GM19328 (cell line): Measurements from ENCODE around the gene FSTL3.
A peak's percentile ranks its signal among the peaks of the same experiment; 100 is the strongest.
"Not testable (repeated sequence)": the region's sequence is repeated elsewhere in the genome, so short reads cannot be mapped to it uniquely, and the experiment has no call there.

Experiments
- ATAC-seq: cut with Tn5 transposase; IDR thresholded peaks from one replicate; pipeline ENCODE4 v1.9.1; 2021; ENCODE audit warnings: mild to moderate bottlenecking, moderate library complexity; ENCODE audit not compliant: unreplicated experiment

Gene FSTL3

DNA sequence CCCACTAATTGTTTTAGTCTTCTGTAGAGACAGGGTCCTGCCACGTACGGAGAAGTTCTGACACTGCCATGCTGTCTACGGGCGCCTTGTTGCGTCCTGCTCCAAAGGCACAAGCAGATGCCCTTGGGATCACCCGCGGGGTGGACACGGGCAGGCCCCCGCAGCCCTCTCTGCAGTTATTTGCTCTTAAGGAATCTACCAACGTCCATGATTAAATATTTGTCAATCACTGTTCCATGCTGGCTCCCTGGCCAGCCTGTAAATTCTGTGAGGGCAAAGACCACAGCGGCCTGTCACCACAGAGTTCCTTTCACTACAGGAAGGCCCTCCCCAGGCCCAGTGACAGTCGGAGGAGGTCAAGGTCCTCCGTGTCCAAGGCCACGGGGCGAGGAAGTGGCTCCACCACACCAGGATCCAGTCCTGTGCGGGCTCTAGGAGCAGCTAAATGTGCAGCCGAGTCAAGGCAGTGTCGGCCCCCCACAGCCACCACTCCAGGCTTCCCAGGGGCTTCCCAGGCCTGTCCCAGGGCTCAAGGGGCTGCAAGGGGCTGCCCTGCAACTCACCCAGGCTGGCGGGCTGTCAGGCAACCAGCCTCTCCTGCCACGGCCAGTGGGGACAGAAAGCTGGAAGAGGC is 15.3 kb upstream of the FSTL3 start:
- ATAC-seq: no peak

DNA sequence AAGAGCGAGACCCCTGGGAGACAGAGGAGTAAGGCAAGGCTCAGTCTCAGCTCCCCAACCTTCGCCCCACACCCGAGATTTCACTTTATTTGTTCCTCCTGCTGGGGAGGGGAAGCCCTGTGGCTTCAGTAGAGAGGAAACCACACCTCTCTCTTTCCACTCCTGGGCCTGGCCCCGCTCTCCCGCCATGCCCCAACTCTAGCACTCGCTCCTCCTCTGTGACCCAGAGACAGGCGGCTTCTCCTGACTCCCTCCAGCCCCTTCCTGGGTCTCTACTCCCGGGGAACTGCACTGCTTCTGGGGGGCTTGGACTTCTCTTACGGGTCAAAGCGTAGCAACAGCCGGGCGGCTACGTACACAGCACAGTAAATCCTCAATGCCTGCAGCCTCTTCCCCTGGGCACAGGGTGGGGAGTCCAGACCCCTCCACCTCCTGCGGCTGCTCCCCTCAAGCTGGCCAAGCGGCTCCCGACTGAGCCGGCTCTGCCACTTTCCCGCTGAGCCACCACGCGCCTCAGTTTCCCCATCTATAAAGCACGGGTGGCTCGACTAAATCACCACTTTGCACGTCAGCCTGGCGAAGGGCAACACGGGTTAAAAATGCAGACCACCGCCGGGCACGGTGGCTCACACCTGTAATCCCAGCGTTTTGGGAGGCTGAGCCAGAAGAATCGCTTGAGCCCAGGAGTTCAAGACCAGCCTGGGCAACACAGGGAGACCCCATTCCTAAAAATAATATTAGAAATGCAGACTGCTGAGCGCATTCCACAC is 14.6 kb upstream of the FSTL3 start:
- ATAC-seq: no peak

DNA sequence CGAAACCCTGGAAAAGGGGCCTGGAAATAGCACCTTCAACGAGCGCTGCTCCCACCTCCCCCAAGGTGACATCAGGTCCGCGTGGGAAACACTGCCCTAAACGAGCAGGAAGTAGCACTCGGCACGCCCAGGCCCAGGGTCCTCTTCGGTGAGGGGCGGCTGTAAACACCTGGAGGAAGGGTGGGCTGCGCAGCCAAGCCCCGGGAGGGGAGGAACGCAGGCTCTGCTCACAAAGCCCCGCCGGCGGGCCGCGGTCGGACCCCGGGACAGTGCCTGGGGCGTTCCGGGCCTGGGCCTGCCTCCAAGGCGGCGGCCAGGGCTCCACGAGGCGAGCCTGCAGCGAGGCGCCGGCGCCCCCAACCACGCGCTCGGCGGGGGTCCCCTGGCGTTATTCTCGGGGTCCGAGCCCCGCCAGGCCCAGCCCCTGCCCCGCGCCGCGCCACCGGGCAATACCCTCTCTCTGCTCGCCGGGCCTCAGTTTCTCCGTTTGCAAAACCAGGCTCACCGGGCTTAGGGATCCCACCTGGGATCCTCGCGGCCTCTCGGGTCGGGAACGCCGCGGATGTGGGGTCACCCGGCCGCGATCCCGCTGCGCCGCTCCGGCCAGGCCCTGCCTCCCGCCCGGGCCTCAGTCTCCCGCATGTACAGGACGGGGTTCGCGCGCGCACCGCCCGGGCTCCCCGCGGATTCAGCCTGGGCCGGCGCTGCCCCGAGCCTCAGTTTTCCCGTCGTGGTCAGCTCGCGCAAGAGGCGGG is 13.8 kb upstream of the FSTL3 start:
- ATAC-seq: no peak

DNA sequence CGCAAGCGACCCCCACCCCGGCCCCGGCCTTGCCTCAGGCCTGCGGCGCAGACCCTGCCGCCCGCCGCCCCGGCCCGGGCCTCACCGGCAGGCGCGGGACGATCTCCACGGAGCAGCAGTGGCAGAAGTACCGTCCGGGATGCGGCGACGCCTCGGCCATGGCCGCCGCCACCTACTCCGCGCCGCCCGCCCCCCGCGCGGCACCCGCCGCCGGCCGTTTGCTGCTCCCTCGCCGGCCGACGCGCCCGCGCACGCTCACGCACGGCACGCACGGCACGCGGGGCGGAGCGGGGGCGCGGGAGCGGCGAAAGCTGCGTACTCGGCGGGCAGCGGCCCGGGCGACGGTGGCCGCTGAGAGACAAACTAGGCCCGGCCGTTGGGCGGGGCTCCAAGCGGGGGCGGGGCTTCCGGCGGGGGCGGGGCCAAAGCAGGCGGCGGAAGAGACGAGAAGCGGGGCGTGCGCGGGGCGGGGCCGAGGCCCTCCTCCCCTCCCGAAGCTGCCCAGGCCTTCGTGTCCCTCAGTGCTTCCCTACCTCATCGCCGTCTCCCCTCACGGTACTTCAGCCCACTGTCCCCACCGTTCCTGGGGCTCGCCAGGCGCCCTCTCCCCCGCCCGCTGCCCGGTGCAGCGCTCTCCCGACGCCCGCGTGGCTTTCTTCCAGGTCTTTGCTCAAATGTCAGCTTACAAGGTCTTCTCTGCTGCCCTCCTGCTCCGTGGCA is 13.1 kb upstream of the FSTL3 start, which contains the start of gene RNF126:
RNF126 (minus strand) TSS at position 253 of the 720 bp plus-strand sequence; CDS start at position 160, 93 bp downstream.
- peak; percentile 64 for ATAC-seq

DNA sequence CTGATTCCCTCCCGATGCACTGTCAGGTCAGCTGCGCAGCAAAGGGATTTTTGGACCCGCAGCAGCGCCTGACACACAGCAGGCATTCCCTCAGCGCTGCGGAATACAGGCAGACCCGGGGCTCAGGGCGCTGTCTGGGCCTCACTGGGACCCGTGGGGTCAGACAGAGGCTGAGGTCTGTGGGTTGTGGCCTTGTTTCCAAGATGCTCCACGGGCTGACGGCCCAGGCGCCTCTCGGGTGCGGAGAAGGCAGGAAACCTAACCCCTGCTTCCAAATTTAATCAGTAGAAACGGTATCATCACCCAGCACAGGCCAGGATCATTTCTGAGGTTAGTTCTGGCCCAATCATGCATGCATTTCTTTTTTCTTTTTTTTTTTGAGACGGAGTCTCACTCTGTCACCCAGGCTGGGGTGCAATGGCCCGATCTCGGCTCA is 12.5 kb upstream of the FSTL3 start:
- no peak for ATAC-seq

DNA sequence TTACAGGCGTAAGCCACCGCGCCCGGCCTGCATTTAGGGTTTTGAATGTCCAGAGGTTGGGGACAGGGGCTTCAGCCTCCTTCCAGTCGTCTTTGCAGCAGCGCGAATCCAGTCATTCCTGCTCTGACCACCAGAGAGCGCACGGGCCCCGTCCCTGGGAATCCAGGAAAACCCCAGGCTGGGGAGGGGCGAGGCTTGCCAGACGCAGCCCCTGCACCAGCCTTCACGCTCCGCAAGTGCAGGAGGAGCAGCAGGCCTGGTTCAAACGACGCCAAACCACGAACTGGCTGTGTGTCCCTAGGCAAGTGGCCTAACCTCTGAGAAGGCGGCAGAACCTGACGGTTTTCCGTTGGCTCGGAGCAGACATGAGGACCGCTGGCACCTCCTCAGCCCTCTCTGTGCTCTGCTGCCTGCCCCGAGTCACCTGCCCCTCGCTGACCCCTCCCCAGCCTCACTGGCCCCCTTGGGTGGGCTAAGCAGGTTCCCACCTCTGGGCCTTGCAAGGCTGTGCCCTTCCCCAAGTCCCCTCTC is 11.2 kb upstream of the FSTL3 start:
- no peak for ATAC-seq

DNA sequence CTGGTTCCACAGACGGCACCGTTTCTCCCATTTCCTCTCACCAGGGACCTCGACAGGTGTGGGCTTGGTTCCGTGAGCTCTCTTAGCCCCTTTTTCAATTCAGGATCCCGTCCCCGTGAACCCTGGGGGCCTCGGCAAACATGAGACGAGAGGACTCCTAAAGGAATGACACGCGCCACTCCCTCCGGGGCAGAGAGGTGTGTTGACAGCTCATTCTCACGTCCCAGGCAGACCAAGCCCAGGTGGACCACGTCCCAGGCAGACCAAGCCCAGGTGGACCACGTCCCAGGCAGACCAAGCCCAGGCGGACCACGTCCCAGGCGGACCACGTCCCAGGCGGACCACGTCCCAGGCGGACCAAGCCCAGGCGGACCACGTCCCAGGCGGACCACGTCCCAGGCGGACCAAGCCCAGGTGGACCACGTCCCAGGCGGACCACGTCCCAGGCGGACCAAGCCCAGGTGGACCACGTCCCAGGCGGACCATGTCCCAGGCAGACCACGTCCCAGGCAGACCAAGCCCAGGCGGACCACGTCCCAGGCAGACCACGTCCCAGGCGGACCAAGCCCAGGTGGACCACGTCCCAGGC is 9.1 kb upstream of the FSTL3 start:
- not testable (repeated sequence) for ATAC-seq

DNA sequence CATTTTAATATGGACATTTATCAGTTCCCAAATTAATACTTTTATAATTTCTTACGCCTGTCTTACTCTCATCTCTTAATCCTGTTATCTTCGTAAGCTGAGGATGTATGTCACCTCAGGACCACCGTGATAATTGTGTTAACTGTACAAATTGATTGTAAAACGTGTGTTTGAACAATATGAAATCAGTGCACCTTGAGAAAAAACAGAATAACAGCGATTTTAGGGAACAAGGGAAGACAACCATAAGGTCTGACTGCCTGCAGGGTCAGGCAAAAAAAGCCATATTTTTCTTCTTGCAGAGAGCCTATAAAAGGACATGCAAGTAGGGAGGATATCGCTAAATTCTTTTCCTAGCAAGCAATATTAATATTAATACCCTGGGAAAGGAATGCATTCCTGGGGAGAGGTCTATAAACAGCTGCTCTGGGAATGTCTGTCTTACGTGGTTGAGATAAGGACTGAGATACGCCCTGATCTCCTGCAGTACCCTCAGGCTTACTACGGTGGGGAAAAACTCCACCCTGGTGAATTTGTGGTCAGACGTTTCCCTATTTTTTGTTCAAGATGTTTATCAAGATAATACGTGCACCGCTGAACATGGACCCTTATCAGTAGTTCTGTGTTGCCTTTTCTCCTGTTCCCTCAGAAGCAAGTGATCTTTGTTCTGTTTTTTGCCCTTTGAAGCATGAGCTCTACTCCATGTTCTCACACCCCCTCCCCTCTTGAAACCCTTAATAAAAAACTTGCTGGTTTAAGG is 7.3 kb upstream of the FSTL3 start:
- ATAC-seq: not testable (repeated sequence)

DNA sequence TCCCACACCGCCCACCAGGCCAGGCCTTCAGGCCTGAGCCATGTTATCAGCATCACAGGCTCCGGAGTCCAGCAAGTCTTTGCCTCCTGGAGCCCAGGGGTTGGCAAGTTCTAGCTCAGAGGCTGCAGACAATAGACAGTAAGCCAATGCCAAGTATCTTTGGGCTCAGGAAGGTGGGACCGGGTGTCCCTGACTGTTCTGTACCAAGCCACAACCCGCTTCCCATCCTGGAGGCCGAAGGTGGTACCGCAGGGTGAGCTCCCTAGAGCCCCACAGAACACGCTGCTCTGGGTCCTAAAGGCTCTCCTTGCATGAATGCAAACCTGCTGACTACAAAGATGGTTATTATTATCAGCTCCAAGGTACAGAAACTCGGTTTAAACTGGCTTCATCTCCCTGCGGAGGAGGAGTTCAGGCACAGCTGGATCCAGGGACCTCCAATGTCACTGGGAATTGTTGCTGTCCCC is 5.5 kb upstream of the FSTL3 start:
- no peak for ATAC-seq

DNA sequence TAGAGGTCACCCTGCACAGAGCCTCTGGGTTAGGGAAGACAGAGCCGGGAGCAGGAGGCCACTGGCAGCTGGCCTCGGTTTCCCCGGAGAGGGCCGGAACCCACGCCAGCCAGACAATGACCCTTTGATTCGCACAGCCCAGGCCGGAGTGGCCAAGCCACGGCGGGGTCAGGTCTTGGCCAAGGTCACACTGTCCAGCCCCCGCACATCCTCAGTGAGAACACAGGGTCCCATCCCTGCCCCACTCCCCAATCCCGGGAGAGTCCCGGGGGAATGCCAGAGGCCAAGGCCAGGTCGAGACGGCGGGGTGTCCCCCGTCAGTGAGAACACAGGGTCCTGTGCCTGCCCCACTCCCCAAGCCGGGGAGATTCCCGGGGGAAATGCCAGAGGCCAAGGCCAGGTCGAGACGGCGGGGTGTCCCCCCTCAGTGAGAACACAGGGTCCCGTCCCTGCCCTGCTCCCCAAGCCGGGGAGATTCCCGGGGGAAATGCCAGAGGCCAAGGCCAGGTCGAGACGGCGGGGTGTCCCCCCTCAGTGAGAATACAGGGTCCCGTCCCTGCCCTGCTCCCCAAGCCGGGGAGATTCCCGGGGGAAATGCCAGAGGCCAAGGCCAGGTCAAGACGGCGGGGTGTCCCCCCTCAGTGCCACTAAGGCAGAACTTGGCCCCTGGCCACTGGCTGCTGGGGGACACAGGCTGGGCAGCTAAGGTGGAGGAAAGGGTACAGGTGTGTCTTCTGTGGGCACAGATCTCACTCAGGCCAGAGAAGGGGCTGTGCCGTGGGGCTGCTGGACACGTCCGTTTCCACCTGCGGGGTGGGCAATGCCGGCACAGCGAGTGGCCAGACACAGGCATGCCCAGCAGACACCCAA is 1.7 kb upstream of the FSTL3 start:
- ATAC-seq: no peak

DNA sequence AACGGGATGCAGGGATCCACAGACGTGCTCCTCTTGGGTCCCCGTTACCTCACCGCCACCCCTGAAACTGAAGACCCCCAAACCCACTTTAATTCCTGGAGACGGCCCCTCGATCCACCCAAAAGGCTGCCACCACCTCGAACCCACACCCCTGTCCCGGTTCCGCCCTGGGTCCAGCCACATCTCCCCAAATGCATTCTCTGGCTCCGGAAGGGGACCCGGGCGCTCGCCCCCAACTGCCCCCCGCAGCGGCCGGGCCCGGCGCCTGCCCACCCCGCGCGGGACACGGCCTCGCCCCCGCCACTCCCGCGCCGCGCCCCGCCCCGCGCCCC is 219 bp upstream of the FSTL3 start:
- no peak for ATAC-seq

DNA sequence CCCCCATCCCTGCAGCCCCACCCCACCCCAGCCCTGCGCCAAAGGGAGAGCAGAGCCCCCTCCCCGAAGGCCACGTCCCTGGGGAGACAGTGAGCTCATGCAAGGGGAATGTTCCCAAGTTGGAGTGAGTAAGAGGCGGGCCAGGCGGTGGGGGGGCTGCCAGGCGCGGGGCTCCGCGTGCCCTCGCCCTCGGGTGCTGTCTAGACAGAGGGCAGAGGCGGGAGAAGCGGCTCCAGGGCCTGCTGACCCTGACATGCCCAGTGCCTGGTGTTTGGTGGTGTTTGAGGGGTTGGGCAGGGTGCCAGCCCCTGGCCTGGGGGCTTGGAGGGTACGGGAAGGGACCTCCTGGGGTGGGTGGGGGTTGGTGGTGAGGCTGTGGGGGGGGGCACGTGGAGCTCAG is 1.0 kb downstream of the FSTL3 start:
- ATAC-seq: no peak

DNA sequence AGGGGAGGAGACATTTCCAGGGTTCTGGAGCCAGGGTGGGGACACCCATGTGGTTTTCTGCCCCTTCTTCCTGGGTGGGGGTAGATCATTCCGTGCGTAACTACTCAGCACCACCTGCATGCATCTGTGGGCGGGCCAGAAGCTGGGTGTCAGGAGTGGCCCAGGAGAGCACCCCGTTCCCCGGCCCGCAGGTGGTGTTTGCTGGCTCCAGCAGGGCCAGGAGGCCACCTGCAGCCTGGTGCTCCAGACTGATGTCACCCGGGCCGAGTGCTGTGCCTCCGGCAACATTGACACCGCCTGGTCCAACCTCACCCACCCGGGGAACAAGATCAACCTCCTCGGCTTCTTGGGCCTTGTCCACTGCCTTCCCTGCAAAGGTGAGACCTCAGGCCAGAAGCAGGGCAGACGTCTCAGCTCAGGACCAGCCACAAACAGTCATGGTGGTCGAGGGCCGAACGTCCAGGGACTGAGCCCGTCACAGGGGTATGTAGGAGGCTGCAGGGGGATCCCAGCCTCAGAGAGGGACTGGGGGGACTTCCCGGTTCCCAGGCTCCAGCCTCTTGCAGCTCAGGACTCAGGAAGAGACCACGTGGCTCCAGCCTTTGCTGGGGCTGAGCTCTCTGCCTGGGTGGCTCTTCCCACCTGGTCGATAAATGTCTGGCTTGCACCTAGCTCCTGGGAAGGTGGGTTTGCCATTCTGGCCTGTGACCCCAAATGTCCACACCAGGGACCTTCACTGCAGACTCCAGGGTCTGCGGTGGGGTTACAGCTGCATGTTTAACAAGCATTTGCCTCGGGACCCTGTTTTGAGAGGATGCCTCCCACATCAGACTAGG is 1.6 kb downstream of the FSTL3 start:
- ATAC-seq: no peak

DNA sequence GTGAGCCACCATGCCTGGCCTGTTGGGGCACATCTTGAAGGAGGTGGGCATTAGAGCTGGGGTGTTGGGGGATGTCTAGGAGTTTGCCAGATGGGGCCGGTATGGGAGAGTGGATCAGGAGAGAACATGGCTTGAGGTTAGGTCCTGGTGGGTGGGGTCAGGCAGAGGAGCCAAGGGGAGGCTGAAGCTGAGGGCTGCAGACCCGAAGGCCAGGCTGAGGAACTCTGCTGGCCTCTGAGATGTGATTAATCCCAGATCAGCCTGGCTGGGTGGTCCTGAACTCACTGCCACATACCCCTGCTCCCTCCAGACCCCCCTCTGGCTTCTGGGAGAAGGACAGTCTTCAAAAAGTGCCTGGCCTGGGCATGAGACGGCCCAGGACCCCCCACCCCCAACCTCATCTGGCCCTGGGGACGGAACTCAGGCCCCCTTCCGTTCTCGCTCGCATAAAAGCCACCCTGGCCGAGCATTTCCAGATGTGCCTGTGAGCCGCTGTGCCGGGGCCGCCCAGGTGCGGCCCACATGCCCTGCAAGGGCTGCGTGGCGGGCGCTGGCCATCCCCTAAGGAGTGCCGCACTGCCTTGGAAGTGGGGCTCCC is 2.7 kb downstream of the FSTL3 start:
- no peak for ATAC-seq

DNA sequence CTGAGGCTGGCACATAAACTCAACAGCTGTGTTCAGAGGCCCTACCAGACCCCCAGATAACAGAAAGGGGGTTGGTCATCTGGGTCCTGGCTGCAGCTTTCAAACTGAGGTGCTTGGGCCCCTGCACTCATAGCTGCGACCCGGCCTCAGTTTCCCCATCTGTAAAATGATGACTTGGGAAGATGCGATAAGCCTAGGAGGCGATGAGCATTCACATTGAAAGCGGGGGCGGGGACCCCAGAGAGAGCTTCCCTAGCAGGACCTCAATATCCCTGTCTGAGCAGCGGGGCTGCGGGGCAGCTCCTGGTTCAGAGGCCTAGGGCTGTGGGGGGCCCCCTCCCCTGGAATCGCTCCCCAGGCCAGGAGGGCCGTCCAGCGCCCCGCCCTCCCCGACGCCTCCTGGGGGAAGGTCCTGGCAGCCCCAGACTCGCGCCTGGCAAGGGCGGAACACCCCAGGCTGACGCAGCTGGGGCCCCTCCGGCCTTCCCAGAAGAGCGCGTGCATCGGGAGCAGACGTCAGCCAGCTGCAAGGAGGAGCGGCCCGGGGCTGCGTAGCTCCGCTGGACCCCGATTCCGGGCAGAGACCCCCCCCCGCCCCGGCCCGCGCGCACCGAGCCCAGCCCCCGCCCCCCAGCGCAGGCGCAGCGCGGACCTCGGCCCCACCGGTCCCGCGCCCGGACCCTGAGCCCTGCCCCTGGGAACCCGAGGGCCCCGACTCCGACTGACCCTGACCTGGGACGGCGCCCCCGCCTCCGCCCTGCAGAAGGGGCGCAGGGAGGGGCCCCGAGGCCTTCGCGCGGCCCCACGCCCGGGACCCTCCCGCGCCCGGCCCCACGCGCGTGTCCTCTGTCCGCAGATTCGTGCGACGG is 3.5 kb downstream of the FSTL3 start:
- peak; percentile 21 for ATAC-seq

DNA sequence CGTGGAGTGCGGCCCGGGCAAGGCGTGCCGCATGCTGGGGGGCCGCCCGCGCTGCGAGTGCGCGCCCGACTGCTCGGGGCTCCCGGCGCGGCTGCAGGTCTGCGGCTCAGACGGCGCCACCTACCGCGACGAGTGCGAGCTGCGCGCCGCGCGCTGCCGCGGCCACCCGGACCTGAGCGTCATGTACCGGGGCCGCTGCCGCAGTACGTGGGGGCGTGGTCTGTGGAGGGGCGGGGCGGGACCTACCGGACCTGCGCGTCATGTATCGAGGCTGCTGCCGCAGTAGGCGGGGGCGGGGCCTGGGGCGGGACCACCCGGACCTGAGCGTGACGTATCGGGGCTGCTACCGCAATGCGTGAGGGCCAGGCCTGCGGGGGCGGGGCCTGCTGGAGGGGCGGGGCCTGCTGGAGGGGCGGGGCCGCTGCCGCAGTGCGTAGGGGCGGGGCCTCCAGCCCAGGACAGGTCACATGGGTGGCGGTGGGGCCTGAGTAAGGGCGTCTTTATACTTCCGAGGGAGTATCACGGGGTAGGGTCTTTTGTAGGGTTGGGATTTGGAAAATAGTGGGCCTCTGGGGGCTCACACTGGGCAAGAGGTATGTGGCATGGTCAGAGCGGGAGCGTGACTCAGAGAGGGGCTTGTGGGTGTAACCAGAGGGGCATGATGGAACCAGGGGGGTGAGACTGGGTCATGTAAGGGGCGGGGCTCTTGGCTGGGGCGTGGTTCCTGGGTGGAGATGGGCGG is 4.3 kb downstream of the FSTL3 start:
- peak; percentile 58 for ATAC-seq
